ENCODE results near the gene INTS11. TPM values are rescaled to one million over a fixed set of nuclear protein-coding genes. Genes with fewer than 3 reads are reported as not detected.
A peak's percentile ranks its signal among the peaks of the same experiment; 100 is the strongest.

INTS11 gene
- total and polyA plus RNA-seq, 2 of the 8 experiments (the other 6 are each of a cell fraction or from before 2014, with no cell fraction given) = 113 to 243 TPM

GRCh38 chr1:1322418-1322817, 2.0 kb downstream of the INTS11 start:
- no peak overlapping the region for H2AK5ac ChIP-seq (ENCODE audit: low read depth, low read length)
- H3K9me3 ChIP-seq (ENCODE audit: insufficient read depth in 2 of 2, low read depth in 1 of 2, low read length in 1 of 2) = no peaks in the 10 kb centered on the region
- no peak overlapping the region for H2AFZ ChIP-seq (ENCODE audit: low read length)
- ChIA-PET CTCF (ENCODE audit: partially characterized antibody) (interaction anchor here (0.7 kb wide), 1 partner anchor 21 kb away, joined by 3 read pairs; no protein-coding TSS in a partner anchor), POLR2A (ENCODE audit: partially characterized antibody) (interaction anchor here (1.7 to 1.8 kb wide), 2 partner anchors 8 to 9 kb away, joined by 6 to 7 read pairs; partner anchors contain the start of gene TAS1R3)
- DNase-seq (ENCODE audit: low read depth in 1 of 2, low spot score in 2 of 2) (no peak), FAIRE-seq (no peak)
- H3K14ac ChIP-seq (ENCODE audit: insufficient read length) = no peak overlapping the region
- H3K27ac ChIP-seq (ENCODE audit: low read depth, low read length) = no peak overlapping the region
- no peak overlapping the region for H2BK12ac ChIP-seq (ENCODE audit: low read depth, low read length)
- peaks cover 39% of the 10 kb centered on the region for H3K79me1 ChIP-seq (ENCODE audit: low read depth, low read length)
- TF ChIP-seq EGR1 (IDR thresholded peaks at IDR 0.05; ENCODE audit: borderline replicate concordance, low read depth, low read length) (no peak), RNF2 (IDR thresholded peaks at IDR 0.05; ENCODE audit: borderline replicate concordance, low read depth, low read length, missing control alignments, poor library complexity, severe bottlenecking) (no peak), CTBP2 (IDR thresholded peaks at IDR 0.05; ENCODE audit: borderline replicate concordance, insufficient read depth, insufficient read length, low read length) (no peak), ASH2L (IDR thresholded peaks at IDR 0.05; ENCODE audit: low read length) (no peak), SP2 (IDR thresholded peaks at IDR 0.05; ENCODE audit: low read length) (no peak)
- TF ChIP-seq, protein P1, sequence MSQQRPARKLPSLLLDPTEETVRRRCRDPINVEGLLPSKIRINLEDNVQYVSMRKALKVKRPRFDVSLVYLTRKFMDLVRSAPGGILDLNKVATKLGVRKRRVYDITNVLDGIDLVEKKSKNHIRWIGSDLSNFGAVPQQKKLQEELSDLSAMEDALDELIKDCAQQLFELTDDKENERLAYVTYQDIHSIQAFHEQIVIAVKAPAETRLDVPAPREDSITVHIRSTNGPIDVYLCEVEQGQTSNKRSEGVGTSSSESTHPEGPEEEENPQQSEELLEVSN (IDR thresholded peaks at IDR 0.05) = no peak
- peaks cover 27 to 41% of the 10 kb centered on the region in 2 experiments for H4K20me1 ChIP-seq (replicated peaks in 1 of 2; ENCODE audit: control insufficient read depth in 1 of 2, insufficient read depth in 2 of 2, low read length in 2 of 2)
- no peak overlapping the region; a peak in 1 of 4 replicates for H3K4me2 ChIP-seq (ENCODE audit: insufficient read depth in 1 of 2, low read depth in 2 of 2, low read length in 2 of 2)
- no peaks in the 10 kb centered on the region for H3K27me3 ChIP-seq (replicated peaks in 1 of 4; ENCODE audit: control insufficient read depth in 3 of 4, extremely low read depth in 1 of 4, insufficient read depth in 3 of 4, low read length in 3 of 4)
- peaks cover 0 to 13% (median 4%) of the 10 kb centered on the region in 4 experiments; a peak in 5 of 7 replicates for H3K4me1 ChIP-seq (replicated peaks in 1 of 4; ENCODE audit: control insufficient read depth in 3 of 4, insufficient read depth in 4 of 4, low read length in 3 of 4)
- no peak overlapping the region for H4K91ac ChIP-seq (replicated peaks; ENCODE audit: insufficient read length, low read length)
- H3K18ac ChIP-seq (ENCODE audit: extremely low read depth, low read length) = no peak overlapping the region
- H4K8ac ChIP-seq (ENCODE audit: extremely low read depth, insufficient read depth, low read length) = peak overlapping the region; percentile 68; the same call in 1 of the 2 replicates
- peaks cover 7% of the 10 kb centered on the region; the same call in 1 of the 2 replicates for H3K23me2 ChIP-seq (ENCODE audit: low read depth, low read length)
- H3K4me3 ChIP-seq (ENCODE audit: extremely low read depth in 1 of 4, insufficient read depth in 2 of 4, low read depth in 3 of 4, low read length in 4 of 4) = no peak overlapping the region
- H3K79me2 ChIP-seq (ENCODE audit: control insufficient read depth in 1 of 2, insufficient read depth in 2 of 2, low read length in 2 of 2) = peaks cover 12 to 56% of the 10 kb centered on the region in 2 experiments; a peak in 3 of 4 replicates
- H3K36me3 ChIP-seq (ENCODE audit: control insufficient read depth in 2 of 4, insufficient read depth in 4 of 4, low read length in 3 of 4) = peaks cover 0 to 14% (median 6%) of the 10 kb centered on the region in 4 experiments; a peak in 6 of 8 replicates
- H2BK20ac ChIP-seq (ENCODE audit: low read length) = no peak overlapping the region
- no peak overlapping the region for H2BK15ac ChIP-seq (ENCODE audit: low read length)
- H3K9ac ChIP-seq (replicated peaks in 1 of 4; ENCODE audit: extremely low read depth in 1 of 4, low read depth in 3 of 4, low read length in 3 of 4) = no peak overlapping the region
- no peak overlapping the region for H2BK5ac ChIP-seq (ENCODE audit: low read depth, low read length)
- WGBS, 2 experiments (ENCODE audit: extremely low coverage in 1 of 2, insufficient coverage in 1 of 2, insufficient read length in 1 of 2, insufficient replicate concordance in 2 of 2, low coverage in 1 of 2, low lambda C conversion rate in 2 of 2, missing lambda C conversion rate in 1 of 2) = 96% methylated on average over 3 of the region's 14 CpGs; no CpG with 5 or more reads in 1 of the 2 experiments
- no peak overlapping the region for H4K5ac ChIP-seq (ENCODE audit: insufficient read length, low read depth, low read length)
- no peak overlapping the region for H2BK120ac ChIP-seq (replicated peaks; ENCODE audit: low read depth, low read length)
- no peak overlapping the region for H3K23ac ChIP-seq (ENCODE audit: insufficient read length)
- H3K56ac ChIP-seq (replicated peaks; ENCODE audit: insufficient read length, low read depth, low read length) = no peak overlapping the region
- H3K4ac ChIP-seq (replicated peaks; ENCODE audit: insufficient read length, low read depth, low read length) = no peak overlapping the region

Data from H1 (cell line).